CD14-positive monocyte (primary cell): Measurements from ENCODE around the gene MS4A15. TPM values are rescaled to one million over a fixed set of nuclear protein-coding genes. Genes with fewer than 3 reads are reported as not detected.

Experiments used
- DNase-seq, 3 donors: peaks; one replicate each; pipeline ENCODE4 v3.0.0-alpha.2; 2011 to 2022
- H2AFZ ChIP-seq: 2 replicates; pipeline ENCODE4 v1.6.0; 2012; ENCODE audit warnings: mild to moderate bottlenecking, low read depth, low read length, inconsistent platforms; ENCODE audit not compliant: insufficient read depth, poor library complexity, severe bottlenecking
- H3K27ac ChIP-seq, 2 donors: 1 replicate in 1 of 2; 2 replicates in 1 of 2; pipeline ENCODE4 v1.5.1; 2012 to 2013; ENCODE audit warnings: low read length in 2 of 2, control low read depth in 1 of 2, inconsistent platforms in 1 of 2, low read depth in 1 of 2, mild to moderate bottlenecking in 1 of 2
- H3K27me3 ChIP-seq, 2 donors: one replicate each; pipeline versions ENCODE4 v1.6.0 to v1.6.1; 2011 to 2013; ENCODE audit warnings: low read length in 2 of 2; ENCODE audit not compliant: control insufficient read depth in 2 of 2, insufficient read depth in 2 of 2
- H3K36me3 ChIP-seq, 2 donors: replicated peaks in 1 of 2; 1 replicate in 1 of 2; 2 replicates in 1 of 2; pipeline versions ENCODE4 v1.5.1 to v1.6.1; 2012 to 2013; ENCODE audit warnings: low read length in 2 of 2, control low read depth in 1 of 2, inconsistent platforms in 1 of 2, mild to moderate bottlenecking in 1 of 2; ENCODE audit not compliant: insufficient read depth in 2 of 2, control insufficient read depth in 1 of 2
- H3K4me1 ChIP-seq, 2 donors: 1 replicate in 1 of 2; 2 replicates in 1 of 2; pipeline versions ENCODE4 v1.5.1 to v1.6.1; 2012 to 2013; ENCODE audit warnings: low read length in 2 of 2, control low read depth in 1 of 2, inconsistent platforms in 1 of 2, mild to moderate bottlenecking in 1 of 2, moderate library complexity in 1 of 2; ENCODE audit not compliant: insufficient read depth in 2 of 2, control insufficient read depth in 1 of 2
- H3K4me2 ChIP-seq: replicated peaks from 2 replicates; pipeline ENCODE3; 2012; ENCODE audit warnings: low read length, moderate library complexity, mild to moderate bottlenecking; ENCODE audit not compliant: poor library complexity, severe bottlenecking; ENCODE audit errors: extremely low read depth
- H3K4me3 ChIP-seq, 3 experiments: fragments of 200-600 bp in 1 of 3; sonication (generic) in 1 of 3; replicated peaks in 1 of 3; 1 replicate in 2 of 3; 2 replicates in 1 of 3; pipeline ENCODE4 v1.5.1; 2011 to 2013; ENCODE audit warnings: low read length in 3 of 3, mild to moderate bottlenecking in 3 of 3, control low read depth in 2 of 3, low read depth in 2 of 3, inconsistent platforms in 1 of 3, moderate library complexity in 1 of 3
- H3K79me2 ChIP-seq: 2 replicates; pipeline ENCODE4 v1.6.0; 2012; ENCODE audit warnings: mild to moderate bottlenecking, control low read depth, inconsistent platforms, low read length, moderate library complexity; ENCODE audit not compliant: insufficient read depth
- H3K9ac ChIP-seq: 2 replicates; pipeline ENCODE4 v1.6.0; 2017; ENCODE audit warnings: low read length, mild to moderate bottlenecking; ENCODE audit not compliant: insufficient read depth, poor library complexity, severe bottlenecking
- H3K9me3 ChIP-seq, 2 donors: replicated peaks in 1 of 2; 1 replicate in 1 of 2; 2 replicates in 1 of 2; pipeline versions ENCODE4 v1.5.1 to v1.6.1; 2012 to 2013; ENCODE audit warnings: low read length in 2 of 2, control low read depth in 1 of 2; ENCODE audit not compliant: control insufficient read depth in 1 of 2, insufficient read depth in 1 of 2
- H4K20me1 ChIP-seq: 2 replicates; pipeline ENCODE4 v1.6.0; 2012; ENCODE audit warnings: mild to moderate bottlenecking, low read length, control low read depth, moderate library complexity; ENCODE audit not compliant: insufficient read depth
- H3K27ac Mint-ChIP-seq, 7 donors: one replicate each; pipeline ENCODE4 v1.8.0; 2020; ENCODE audit warnings: mild to moderate bottlenecking in 7 of 7, mixed read lengths in 7 of 7, moderate library complexity in 6 of 7, inconsistent platforms in 2 of 7
- H3K27me3 Mint-ChIP-seq, 3 donors: one replicate each; pipeline ENCODE4 v1.8.0; 2021 to 2022; ENCODE audit warnings: low read depth in 3 of 3, mild to moderate bottlenecking in 3 of 3, mixed read lengths in 3 of 3, moderate library complexity in 3 of 3, inconsistent platforms in 1 of 3
- H3K36me3 Mint-ChIP-seq, 2 donors: one replicate each; pipeline ENCODE4 v1.8.0; 2020; ENCODE audit warnings: mixed read lengths in 2 of 2, inconsistent platforms in 1 of 2, mild to moderate bottlenecking in 1 of 2
- H3K4me1 Mint-ChIP-seq: one replicate; pipeline ENCODE4 v1.8.0; 2020; ENCODE audit warnings: mild to moderate bottlenecking, mixed read lengths
- H3K4me3 Mint-ChIP-seq, 2 donors: one replicate each; pipeline ENCODE4 v1.8.0; 2020; ENCODE audit warnings: mild to moderate bottlenecking in 2 of 2, mixed read lengths in 2 of 2, moderate library complexity in 1 of 2
- H3K9me3 Mint-ChIP-seq, 7 donors: one replicate each; pipeline ENCODE4 v1.8.0; 2020 to 2022; ENCODE audit warnings: mixed read lengths in 7 of 7, mild to moderate bottlenecking in 6 of 7, moderate library complexity in 6 of 7, inconsistent platforms in 2 of 7
- WGBS: methylation state at CpG from one replicate; pipeline ENCODE4 v1.1.5; 2013; ENCODE audit warnings: missing lambda C conversion rate; ENCODE audit not compliant: insufficient coverage; 5-methylcytosine and 5-hydroxymethylcytosine counted together
- intact Hi-C, 2 donors: fragments of 100-400 bp; cut with micrococcal nuclease; formaldehyde crosslinking; loops; one replicate each; pipeline versions ENCODE4 v1.15.0 to v1.15.1; 2023
- polyA plus RNA-seq, 3 donors: library from polyadenylated mRNA; depleted of rRNA in 1 of 3; unstranded in 2 of 3; stranded (reverse) in 1 of 3; fragments of 300-500 nt in 2 of 3; fragments of >200 nt in 1 of 3; fragmentation: Illumina TruSeq in 2 of 3; gene quantifications; 1 replicate in 2 of 3; 2 replicates in 1 of 3; pipeline ENCODE4 v1.2.3, GENCODE V29; 2012 to 2021
- TF ChIP-seq, protein P1 (sequence below): fragments of 200-600 bp; IDR thresholded peaks from one replicate; pipeline ENCODE4 v1.8.0; 2022; ENCODE audit warnings: antibody characterized with exemption, mild to moderate bottlenecking

The MS4A15 gene
- polyA plus RNA-seq, 3 donors = not detected

DNA sequence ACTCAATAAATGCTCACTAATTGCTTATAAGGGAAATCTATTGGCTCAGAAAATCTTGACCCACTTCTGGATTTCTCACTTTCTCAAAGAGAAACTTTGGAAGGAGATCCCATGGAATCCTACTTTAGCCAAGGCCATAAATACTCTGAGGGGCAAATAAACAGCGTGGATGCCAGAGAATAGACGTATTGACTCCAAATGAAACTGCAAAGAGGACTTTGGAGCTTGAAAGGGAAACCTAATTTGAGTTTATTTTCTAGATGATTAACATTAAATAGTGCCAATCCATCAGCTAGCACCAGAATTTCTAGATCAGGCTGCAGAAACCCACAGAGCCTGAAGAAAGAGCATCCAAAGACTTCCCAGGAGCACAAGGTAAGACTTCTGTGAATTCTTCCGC is 32.2 kb upstream of the MS4A15 start, which contains the start of gene MS4A18:
MS4A18 (plus strand) TSS at position 301 of the 400 bp plus-strand sequence.
- no peak for DNase-seq
- Histone ChIP-seq H3K27me3 (peaks cover 0 to 2% of the 10 kb centered on the region in 2 donors), H3K9ac (no peak within 1 kb of the TSS), H3K4me1 (no peaks in the 10 kb centered on the region), H3K4me2 (no peak within 1 kb of the TSS), H3K36me3 (no peaks in the 10 kb centered on the region), H2AFZ (no peak within 1 kb of the TSS), H4K20me1 (no peaks in the 10 kb centered on the region), H3K9me3 (no peaks in the 10 kb centered on the region), H3K79me2 (no peaks in the 10 kb centered on the region), H3K27ac (no peak within 1 kb of the TSS), H3K4me3 (no peak within 1 kb of the TSS)
- no peak within 1 kb of the TSS for H3K27ac Mint-ChIP-seq
- peaks cover 0 to 3% (median 0%) of the 10 kb centered on the region in 7 donors for H3K9me3 Mint-ChIP-seq
- intact Hi-C loops = no loop called here
- peaks cover 0 to 7% (median 5%) of the 10 kb centered on the region in 3 donors for H3K27me3 Mint-ChIP-seq
- H3K36me3 Mint-ChIP-seq = no peaks in the 10 kb centered on the region
- TF ChIP-seq, protein P1, sequence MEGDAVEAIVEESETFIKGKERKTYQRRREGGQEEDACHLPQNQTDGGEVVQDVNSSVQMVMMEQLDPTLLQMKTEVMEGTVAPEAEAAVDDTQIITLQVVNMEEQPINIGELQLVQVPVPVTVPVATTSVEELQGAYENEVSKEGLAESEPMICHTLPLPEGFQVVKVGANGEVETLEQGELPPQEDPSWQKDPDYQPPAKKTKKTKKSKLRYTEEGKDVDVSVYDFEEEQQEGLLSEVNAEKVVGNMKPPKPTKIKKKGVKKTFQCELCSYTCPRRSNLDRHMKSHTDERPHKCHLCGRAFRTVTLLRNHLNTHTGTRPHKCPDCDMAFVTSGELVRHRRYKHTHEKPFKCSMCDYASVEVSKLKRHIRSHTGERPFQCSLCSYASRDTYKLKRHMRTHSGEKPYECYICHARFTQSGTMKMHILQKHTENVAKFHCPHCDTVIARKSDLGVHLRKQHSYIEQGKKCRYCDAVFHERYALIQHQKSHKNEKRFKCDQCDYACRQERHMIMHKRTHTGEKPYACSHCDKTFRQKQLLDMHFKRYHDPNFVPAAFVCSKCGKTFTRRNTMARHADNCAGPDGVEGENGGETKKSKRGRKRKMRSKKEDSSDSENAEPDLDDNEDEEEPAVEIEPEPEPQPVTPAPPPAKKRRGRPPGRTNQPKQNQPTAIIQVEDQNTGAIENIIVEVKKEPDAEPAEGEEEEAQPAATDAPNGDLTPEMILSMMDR = no peak
- WGBS = 91% methylated on average over 1 of the region's 3 CpGs
- H3K4me3 Mint-ChIP-seq = no peak within 1 kb of the TSS
- H3K4me1 Mint-ChIP-seq = no peaks in the 10 kb centered on the region

DNA sequence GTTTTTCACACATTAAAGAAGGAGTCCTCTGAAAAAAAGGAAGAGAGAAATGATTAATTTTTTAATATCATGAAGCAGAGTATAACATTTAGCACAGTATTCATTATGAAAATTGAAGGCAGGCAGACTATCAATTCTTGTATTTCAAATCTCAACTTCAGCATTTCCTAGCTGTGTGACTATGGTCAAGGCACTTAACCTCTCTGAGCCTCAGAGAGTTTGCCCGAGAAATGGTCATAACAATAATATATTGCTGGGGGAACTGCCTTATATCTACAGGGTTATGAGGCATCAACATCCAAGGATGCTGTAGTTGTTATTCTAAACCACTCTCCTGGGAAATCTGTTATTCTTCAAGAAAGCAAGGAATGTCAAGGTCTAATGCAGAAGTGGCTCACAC is 31.1 kb upstream of the MS4A15 start:
- Histone ChIP-seq H3K27ac (no peak overlapping the region), H3K79me2 (no peaks in the 10 kb centered on the region), H3K4me1 (no peaks in the 10 kb centered on the region), H3K36me3 (no peaks in the 10 kb centered on the region), H2AFZ (no peak overlapping the region), H3K4me2 (no peak overlapping the region), H3K9me3 (no peaks in the 10 kb centered on the region), H3K4me3 (no peak overlapping the region), H3K27me3 (peaks cover 0 to 2% of the 10 kb centered on the region in 2 donors), H3K9ac (no peak overlapping the region), H4K20me1 (no peaks in the 10 kb centered on the region)
- no CpG with 5 or more reads among the region's 1 CpG for WGBS
- Mint-ChIP-seq H3K4me1 (no peaks in the 10 kb centered on the region), H3K27me3 (peaks cover 2 to 7% (median 5%) of the 10 kb centered on the region in 3 donors), H3K27ac (no peak overlapping the region), H3K4me3 (no peak overlapping the region), H3K36me3 (no peaks in the 10 kb centered on the region), H3K9me3 (no peaks in the 10 kb centered on the region)
- TF ChIP-seq, protein P1 = no peak
- DNase-seq = no peak
- intact Hi-C loops = no loop called here
